Peyer's patch (tissue), 4 donors: ENCODE data around the gene TLCD3A.

ENCODE experiments used
- CTCF ChIP-seq, 6 experiments: fragments of 450-650 bp in 4 of 6; fragments of 200-600 bp in 2 of 6; sonication (generic) in 1 of 6; IDR thresholded peaks; one replicate each; pipeline ENCODE4 v1.5.1; 2017 to 2019; ENCODE audit warnings: antibody characterized with exemption in 6 of 6, mild to moderate bottlenecking in 3 of 6, moderate library complexity in 1 of 6
- POLR2A ChIP-seq, 2 donors: fragments of 450-650 bp; IDR thresholded peaks; one replicate each; pipeline ENCODE4 v1.5.1; 2017; ENCODE audit warnings: antibody characterized with exemption in 2 of 2, mild to moderate bottlenecking in 2 of 2, moderate library complexity in 2 of 2

GRCh38 chr17:740240-741017, 8.0 kb downstream of the TLCD3A start:
- TF ChIP-seq CTCF (IDR thresholded peaks at IDR 0.05): no peak
- TF ChIP-seq POLR2A (IDR thresholded peaks at IDR 0.05): no peak
